NCI-H524 treated with DMSO at 0.1 percent for 48 hours (cell line): ENCODE measurements around the gene ASB16.
"Not testable (repeated sequence)": the region's sequence is repeated elsewhere in the genome, so short reads cannot be mapped to it uniquely, and the experiment has no call there.

Experiments used
- DNase-seq: peaks from one replicate; lab custom pipeline; 2025; lab: John Stamatoyannopoulos, UW

ASB16 gene, protein sequence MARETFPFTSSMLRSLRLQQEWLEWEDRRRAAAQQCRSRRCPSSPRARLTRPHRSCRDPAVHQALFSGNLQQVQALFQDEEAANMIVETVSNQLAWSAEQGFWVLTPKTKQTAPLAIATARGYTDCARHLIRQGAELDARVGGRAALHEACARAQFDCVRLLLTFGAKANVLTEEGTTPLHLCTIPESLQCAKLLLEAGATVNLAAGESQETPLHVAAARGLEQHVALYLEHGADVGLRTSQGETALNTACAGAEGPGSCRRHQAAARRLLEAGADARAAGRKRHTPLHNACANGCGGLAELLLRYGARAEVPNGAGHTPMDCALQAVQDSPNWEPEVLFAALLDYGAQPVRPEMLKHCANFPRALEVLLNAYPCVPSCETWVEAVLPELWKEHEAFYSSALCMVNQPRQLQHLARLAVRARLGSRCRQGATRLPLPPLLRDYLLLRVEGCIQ

DNA sequence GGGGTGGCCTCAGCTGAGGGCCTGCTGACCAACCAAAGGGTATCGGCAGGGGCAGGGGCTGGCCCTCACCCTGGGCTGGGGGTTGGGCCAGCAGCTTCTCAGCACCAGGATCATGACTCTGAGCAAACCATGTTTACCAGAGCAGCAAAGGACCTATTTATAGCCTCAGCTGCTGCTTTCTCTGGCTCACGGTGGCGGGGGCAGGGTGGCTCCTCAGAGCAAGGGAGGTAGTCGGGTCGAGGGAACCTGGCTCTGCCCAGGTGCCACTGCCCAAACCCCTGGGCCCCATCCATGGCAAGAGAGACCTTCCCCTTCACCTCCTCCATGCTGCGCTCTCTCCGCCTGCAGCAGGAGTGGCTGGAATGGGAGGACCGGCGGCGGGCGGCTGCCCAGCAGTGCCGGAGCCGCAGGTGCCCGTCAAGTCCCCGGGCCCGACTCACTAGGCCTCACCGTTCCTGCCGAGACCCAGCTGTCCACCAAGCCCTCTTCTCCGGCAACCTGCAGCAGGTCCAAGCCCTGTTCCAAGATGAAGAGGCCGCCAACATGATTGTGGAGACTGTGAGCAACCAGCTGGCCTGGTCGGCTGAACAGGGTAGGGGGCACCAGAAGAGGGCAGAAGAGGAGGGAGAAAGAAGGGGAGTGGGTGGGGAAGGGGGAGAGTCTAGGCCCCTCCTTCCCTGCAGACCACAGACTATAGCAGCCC is at the start of gene ASB16:
ASB16 (plus strand) TSS at position 206 of the 703 bp plus-strand sequence; CDS start at position 292, 86 bp downstream.
- DNase-seq = no peak

DNA sequence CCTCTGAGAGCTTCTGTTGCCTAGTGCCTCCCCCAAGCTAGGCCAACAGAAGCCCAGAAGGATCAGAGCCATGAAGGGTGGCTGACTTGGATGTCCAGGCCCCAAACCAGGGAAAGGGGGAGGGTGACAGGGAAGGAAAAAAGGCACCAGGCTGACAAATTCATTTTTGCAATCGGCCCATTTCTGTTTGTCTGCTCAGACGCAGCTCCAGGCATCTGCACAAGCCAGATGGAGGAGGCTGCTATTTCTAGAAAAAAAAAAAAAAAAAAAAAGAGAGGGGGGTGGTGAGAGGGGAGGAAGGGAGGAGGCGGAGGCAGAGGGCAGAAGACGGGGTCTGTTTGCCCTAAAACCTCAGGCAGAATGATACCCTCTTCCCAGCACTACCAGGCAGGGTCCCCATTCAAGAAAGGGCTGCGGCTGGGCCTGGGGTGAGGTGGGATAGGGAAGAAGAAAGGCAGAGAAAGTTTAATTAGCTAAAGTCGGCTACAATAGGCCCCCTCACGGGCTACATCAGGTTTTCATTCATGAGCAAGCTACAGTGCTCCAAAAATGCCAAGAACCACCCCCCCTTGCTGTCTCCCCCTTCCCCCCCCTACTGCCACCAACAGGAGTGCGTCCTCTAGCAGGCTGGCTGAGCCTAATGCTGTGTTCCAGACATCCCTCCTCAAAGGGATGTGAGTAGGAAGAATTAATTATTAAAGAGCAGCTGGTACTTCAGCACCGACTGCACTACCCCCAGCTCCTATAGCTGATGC is 49.5 kb upstream of the ASB16 start:
- DNase-seq = peak; percentile 74

DNA sequence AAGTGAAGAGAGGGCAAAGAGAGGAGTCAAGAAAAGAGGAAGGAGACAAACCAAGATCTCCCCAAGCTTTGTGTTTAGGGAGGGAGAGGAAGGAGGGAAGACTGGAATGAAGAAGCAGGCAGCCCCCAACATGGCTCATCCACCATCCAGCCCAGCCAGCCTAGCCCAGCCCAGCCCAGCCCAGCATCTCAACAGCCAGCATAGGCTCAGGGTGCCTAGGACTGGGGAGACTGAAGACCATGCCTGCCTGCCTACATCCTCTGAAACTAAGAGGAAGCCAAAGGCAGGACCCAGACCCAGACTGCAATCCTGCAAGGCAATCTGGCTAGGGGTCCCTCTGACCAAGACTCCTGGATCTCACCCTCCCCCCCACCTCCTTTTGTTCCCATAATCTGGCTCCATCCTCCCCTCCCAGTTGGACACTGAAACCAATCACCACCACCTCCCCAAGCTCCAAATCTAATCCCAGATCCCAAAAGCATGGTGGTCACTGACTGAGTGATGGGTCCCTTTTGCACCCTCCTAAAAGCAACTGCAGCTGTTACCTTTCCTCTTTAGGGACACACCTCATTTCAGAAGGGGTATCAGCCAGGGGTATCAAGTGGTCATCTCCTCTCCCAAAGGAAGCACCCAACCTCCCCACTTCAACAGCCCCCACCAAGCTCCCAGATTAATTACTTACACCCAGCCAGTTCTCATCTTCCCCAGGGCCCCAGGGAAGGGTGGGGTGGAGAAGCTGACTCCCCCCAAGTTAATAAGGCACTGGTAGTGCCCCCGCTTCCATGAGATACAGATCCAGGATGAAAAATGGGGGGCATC is 48.3 kb upstream of the ASB16 start:
- no peak for DNase-seq

DNA sequence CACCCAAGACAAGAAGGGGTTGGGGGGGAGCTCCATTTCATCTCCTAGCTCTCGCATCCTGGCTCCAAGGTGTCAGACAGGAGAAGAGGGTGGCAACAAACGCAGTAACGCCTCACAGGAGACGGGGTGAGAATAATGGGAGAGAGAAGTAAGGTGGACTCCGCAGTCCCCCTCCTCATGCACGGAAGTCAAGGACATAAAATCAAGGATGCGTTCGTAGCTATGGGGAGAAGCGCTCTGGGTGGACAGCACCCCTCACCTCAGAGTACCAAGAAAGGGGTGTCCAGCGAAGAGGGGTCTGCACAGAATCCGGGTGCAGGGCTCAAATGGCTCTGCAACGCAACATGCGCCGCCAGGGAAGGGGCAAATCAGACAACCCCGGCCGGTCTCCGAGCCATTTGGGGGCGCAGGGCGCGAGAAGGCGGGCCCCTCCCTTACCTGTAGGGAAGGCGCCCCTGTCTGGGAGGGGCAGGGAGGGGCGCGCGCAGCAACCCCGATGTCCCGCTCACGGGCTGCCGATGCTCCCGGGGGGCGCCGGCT is 47.6 kb upstream of the ASB16 start:
- DNase-seq = no peak

DNA sequence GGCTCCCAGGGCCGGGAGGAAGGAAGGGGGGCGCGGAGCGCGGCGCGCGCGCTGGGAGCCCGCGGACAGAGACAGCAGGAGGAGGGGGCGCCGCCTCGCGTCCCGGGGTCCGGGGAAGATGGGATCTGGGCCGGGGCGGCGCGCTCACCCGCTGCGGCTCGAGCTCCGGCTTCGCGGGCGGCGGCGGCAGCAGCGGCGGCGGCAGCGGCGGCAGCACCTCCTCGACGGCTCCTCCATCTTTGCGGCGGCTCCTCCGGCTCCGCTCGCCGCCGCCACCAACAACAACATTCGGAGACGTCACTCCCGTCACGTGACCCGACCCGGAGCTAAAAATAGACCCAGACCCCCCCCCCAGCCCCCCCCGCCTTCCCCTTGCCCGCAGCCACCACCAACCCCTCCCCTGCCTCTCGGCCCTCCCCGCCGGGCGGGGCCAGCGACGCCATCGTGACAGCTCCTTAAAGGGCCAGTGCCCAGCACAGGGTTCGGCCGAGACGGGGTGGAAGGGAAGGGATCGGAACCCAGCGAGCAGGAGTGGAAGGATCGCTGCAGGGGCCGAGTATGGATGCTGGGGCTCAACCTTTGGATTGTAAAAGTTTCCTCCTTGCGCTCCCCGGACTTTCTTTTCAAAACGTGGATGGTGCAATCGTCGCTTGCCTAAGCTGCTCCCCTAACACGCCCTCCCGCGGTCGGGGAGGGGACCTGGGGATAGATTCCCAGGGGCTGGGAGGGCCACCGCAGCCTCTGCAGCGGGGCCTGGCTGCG is 47.0 kb upstream of the ASB16 start, which contains the start of gene HDAC5:
HDAC5 (minus strand) TSS at position 286 of the 762 bp plus-strand sequence. CDS start 6,126 bp downstream, outside the sequence.
- DNase-seq = peak; percentile 85

DNA sequence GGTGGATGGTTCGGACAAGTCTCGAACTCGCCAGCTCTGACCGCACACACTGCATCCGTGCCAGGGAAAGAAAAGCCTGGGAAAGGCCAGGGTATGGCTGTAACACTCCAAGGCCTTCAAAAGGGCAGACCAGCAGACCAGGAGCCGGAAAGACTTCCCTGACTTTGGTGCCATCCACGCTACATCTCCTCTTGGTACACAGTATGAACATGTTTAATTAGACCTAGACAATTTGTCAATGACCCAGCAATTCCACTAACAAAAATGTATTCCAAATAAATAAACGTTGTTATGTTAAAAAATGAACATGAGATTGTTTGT is 46.4 kb upstream of the ASB16 start:
- DNase-seq = no peak

DNA sequence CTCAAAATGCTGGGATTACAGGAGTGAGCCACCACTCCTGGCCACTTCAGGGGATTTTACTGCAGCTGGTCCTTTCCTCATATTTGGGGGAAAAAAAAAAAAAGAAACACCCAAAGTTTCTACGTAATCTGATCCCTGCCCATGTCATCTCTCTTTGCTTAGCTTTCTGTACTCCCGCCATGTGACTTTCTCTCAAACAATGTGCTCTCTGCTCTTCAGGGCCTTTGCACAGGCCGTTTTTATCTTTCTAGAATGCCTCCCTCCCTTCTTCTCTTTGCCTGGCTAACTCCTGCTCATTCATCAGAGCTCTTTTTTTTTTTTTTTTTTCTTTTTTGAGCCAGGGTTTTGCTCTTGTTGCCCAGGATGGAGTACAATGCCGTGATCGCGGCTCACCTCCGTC is 42.1 kb upstream of the ASB16 start:
- DNase-seq = peak; percentile 75

DNA sequence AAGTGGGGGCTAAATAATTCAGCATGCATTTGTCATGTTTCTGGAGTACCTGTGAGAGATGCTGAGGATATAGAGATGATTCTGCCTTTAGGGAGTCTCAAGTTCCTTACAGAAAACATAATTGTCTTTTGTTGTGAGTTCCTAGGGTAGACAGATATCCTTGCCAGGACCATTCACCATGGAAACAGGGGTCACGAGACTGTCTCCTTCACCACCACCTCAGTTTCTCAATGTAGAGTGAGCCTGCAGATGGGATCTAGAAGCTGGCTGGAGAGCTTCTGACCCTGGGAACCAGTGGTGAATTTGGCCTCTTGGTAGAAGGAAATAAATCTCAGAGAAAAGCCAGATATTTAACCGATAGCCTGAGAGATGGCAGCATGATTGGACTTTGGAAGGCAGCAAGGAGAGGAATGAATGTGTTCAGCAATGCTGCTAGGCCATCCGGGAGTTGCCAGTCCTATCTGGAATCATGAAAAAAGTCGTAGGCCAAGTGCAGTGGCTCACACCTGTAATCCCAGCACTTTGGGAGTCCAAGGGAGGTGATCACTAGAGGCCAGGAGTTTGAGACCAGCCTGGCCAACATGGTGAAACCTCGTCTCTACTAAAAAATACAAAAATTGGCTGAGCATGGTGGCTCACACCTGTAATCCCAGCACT is 39.7 kb upstream of the ASB16 start:
- no peak for DNase-seq

DNA sequence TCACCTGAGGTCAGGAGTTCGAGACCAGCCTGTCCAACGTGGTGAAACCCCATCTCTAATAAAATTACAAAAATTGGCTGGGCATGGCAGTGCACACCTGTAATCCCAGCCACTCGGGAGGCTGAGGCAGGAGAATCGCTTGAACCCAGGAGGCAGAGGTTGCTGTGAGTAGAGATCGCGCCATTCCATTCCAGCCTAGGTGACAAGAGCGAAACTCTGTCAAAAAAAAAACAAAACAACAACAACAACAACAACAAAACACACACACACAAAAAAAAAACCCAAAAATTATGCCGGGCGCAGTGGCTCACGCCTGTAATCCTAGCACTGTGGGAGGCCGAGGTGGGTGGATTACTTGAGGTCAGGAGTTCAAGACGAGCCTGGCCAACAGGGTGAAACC is 39.1 kb upstream of the ASB16 start:
- DNase-seq = not testable (repeated sequence)

DNA sequence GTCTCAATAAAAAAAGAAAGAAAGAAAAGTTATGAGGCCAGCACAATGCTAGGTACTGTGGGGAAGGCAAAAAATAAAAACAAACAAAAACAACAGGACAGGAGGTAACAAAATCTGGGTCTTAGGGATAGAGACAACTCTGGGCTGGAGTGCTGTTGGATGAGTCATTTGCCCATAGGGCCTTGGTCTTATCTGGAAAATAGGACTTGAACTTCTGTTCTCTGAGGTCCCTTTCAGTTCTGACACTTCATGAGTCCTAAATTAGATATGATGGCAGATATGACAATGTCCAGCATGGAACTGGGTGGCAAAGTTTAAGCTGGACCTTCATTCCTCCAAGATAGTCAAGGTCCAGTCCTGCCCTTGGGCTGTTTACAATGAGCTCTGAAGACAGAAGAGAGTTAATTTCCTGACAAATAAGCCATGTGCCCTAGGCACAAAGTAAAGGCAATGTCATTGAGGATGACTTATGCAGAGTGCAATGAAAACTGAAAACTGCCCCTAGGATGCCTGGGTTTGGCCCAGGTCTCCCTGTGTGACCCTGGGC is 38.2 kb upstream of the ASB16 start:
- no peak for DNase-seq

DNA sequence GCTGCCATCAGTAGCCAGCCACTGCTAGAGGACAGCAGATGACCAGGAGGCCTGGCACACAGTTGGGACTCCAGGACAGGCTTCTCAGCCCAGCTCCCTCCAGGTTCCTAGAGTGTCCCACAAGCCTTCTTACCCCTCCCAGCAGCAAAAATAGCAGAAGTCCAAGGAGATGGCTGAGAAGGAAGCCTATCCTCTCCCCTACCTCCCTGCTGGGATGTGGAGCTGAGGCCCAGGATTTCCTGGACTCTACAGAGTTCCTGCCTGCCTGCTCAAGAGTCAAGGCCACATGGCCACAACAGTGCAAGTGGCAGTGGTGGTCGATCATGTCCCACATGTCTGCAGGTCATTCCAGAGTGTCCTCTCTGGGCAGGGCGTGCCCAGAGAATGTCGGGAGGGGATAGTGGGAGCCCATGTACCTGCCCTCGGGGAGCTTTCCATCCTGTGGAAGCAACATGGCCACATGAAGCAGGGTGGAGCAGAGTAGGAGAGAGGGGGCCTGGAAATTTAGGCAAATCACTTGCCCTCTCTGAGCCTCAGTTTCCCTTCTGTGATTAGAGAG is 36.5 kb upstream of the ASB16 start:
- no peak for DNase-seq

DNA sequence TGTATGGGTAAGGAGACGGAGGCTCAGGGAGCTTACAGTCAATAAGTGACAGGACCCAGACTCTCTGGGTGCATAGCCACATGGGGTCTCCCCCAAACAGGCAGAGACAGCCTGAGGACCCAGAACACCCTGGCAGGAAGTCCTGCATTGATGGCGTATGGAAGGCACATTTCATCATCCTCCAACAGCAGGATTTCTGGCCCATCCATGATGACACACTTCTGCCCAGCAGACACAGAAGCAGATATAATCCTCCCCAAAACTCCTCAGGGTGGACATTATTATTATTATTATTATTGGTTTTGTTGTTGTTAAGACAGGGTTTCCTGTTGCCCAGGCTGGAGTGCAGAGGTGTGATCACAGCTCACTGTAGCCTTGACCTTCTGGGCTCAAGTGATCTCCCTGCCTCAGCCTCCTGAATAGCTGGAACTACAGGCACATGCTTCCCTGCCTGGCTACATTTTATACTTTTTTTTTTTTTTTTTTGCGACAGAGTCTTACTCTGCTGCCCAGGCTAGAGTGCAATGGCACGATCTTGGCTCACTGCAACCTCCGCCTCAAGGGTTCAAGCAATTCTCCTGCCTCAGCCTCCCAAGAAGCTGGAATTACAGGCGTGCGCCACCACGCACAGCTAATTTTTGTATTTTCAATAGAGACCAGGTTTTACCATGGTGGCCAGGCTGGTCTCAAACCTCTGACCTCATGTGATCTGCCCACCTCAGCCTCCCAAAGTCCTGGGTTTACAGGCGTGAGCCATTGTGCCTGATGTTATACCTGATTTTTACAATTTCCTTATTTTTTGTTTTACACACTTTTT is 35.5 kb upstream of the ASB16 start:
- DNase-seq = no peak

DNA sequence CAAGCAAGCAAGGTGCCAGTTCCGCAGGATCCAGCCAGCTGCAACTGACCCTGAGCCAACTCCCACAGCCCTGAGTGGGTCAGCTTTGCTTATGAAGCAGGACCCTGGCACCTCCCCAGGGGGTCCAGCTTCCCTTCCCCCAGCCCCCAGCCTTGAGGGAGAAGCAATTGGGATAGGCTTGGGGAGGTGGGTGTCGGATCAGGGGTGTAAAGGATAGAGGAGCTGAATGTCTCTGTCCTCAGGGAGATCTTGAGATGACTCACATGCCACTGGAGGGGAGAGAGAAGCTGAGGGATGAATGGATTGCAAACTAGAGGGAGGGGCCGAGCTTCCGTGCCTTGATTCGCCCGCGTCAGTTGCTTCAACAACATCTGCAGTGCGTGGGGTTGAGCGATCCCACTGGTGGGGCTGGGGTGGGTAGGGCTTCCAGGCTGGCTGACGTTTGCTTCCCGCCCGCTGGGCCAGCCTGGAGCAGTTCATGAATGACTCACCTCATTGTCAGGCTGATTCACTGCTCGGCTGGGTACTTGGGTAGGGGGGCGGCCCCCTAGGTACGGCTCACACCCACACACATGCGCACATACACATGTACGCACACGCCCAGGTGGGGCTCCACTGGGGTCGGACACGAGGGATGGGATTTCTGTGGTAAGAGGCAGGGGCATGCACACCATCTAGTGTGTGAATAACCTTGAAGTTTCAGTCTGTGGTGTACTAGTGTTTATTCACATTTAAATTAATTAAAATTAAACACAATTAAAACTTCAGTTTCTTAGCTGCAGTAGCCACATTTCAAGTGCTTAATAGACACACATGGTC is 32.4 kb upstream of the ASB16 start:
- no peak for DNase-seq

DNA sequence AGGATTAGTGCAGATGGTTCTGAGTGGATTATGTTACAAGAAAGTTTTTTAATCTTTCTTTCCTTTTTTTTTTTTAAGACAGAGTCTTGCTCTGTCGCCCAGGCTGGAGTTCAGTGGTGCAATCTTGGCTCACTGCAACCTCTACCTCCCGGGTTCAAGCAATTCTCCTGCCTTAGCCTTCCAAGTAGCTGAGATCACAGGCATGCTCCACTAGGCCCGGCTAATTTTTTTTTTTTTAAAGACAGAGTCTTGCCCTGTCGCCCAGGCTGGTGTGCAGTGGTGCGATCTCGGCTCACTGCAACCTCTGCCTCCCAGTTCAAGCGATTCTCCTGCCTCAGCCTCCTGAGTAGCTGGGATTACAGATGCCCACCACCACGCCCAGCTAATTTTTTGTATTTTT is 26.6 kb upstream of the ASB16 start:
- not testable (repeated sequence) for DNase-seq

DNA sequence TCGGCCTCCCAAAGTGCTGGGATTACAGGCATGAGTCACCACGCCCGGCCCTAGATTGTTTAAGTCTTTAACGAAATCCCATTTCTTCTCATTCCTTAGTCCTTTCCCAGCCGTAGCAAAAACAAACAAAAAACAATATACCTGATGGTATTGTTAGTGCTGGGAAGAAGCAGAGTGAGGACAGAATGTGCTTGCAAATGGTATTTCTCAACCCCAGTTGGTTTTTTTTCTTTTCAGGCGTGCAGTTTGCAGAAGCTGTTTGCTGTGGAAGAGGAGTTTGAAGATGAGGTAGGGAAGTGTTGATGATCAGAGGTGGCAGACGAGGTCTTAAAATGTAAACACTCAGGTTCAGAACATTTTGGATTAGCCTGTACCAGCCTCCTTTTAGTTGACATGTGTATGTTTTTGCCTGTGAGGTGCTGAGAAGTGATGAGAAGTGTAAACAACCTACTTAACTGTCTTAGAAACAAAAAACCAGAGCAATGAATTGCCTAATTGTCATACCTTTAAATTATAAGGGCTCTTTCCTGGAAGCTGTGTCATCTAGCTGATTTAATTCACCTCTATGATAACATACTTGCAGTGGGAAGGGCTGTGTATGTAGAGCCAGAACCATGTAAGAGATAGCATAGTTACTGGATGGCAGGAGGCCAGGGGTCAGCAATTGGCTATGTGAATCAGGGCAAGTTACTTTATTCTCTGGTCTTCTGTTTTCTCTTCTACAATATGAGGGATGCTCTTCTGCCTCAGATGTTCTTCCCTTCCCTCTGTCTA is 25.4 kb upstream of the ASB16 start:
- DNase-seq = no peak

DNA sequence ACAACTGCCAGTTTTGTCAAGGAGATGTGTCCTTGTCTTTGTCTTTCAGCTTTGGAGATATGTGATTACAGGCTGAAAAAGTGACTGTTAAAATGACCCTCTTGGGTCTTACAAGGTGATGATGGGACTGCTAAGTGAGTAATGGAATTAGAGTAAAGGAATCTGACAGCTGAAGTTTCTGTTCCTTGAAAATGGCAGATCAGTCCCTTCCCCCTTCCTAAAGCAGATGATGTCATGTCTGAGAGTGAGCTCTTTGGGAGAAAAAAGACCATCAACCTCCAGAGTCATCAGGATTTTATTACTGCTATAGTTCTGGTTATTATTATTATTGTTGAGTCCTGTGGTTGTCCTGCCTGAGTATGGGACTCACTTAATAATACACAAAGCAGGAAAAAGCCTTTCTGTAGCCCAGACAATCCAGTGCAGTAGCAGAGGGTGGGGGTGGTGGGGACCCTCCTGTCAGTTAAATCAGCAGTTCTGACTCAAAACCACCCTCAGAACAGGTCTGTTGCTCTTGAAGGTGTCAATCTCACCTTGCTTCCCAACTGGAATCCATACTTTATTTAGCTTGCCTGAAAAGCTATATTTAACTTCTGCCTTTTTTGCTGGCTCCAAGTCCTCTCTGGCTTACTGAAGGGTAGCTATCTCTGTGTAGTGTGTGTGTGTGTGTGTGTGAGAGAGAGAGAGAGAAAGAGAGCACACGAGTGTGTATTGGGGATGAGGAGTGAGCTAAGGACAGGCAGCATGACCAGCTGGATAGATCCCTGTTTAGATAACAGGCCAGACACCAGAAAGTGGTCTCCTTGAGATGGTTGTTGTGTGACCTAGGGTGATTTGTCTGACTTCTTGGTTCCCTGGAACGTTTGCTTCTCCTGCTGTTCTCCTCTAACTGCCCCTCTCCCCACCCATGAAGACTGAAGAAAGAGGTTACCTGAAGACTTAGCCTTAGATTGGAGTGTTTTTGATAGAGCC is 23.8 kb upstream of the ASB16 start:
- no peak for DNase-seq
